Anterior cingulate cortex (tissue), 58 donors: Measurements from ENCODE around the gene KIF1A.
"Not testable (repeated sequence)": the region's sequence is repeated elsewhere in the genome, so short reads cannot be mapped to it uniquely, and the experiment has no call there.

Experiments
- DNase-seq, 58 donors: peaks; one replicate each; lab custom pipeline; 2025; lab: John Stamatoyannopoulos, UW

The KIF1A gene

DNA sequence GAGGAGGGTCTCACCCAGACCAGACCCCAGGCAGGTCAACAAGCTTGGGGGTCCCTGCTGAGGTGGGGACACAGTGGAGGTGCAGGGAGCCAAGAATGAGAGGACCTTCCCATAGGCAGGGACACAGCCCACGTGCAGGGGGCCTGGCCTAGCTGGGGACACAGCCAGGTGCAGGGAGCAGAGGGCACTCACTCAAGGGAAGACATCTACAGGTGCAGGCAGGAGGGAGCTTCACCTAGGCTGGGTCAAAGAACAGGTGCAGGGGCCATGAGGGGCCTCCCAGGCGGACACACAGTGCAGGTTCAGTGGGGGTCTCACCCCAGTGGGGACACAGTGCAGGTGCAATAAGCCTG is 129.0 kb downstream of the KIF1A start:
- not testable (repeated sequence) for DNase-seq

DNA sequence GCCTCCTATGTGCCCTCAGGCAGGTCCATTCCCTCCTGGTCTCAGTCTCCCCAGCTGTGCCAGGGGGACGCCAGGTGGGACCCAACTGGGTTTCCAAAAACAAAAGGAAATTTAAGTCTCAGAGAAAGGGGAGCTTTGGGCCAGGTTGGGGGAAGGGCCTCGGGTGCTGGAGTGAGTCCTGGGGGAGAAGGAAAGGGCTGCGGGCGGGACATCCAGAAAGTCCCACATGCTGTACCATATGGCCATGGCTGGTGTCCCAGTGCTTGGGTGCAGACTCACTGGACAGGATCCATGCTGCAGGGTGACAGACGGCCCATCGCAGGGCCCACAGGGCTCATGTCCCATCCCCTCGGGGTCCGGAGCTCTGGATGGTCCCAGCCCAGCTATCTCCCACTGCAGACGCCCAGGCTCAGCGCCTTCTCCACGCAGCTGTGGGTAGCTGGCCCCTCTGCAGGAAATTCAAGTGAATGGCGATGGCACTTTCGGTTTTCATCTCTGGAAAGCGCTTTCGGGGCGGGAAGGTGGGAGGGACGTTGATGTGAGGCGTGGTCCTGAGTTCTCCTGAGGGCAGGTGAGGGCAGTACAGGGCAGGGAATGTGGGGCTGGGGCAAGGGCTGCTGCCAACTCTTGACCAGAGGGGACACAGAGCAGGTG is 129.5 kb downstream of the KIF1A start:
- not testable (repeated sequence) for DNase-seq

DNA sequence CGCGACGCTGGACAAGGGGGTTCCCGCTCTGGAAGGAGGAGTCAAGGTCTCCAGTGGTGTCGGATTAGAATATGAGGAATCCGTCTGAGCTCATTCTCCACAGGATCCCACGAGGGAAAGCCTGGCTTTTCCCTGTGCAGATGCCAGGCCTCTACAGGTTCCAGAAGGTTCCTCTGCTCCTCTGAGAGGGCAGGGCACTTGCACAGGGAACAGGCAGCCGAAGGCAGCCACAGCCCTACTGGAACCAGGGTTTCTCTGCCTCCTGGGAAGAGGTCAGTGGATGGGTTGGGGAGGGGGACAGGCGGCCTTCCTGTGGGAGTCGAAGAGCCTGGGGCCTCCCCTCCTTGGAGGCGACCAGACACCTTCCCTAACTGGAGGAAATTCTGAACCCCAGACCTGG is 130.0 kb downstream of the KIF1A start:
- no peak for DNase-seq

DNA sequence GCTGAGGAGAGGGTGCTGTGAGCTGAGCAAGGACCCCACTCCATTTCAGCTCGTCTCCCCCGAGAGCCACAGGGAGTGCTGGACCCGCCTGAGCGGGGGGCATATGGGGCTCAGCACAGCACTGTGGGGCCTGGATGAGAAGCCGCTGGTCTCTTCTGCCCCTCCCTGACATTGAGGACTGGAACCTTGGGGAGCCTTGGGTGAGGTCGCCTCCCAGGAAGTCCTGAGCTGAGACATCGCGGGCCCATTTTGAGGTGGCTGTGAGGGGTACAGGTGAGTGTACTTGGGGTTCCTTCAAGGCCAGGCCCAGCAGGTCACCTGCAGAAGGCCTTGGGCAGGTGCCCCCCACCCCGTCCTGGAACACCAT is 131.5 kb downstream of the KIF1A start:
- no peak for DNase-seq

DNA sequence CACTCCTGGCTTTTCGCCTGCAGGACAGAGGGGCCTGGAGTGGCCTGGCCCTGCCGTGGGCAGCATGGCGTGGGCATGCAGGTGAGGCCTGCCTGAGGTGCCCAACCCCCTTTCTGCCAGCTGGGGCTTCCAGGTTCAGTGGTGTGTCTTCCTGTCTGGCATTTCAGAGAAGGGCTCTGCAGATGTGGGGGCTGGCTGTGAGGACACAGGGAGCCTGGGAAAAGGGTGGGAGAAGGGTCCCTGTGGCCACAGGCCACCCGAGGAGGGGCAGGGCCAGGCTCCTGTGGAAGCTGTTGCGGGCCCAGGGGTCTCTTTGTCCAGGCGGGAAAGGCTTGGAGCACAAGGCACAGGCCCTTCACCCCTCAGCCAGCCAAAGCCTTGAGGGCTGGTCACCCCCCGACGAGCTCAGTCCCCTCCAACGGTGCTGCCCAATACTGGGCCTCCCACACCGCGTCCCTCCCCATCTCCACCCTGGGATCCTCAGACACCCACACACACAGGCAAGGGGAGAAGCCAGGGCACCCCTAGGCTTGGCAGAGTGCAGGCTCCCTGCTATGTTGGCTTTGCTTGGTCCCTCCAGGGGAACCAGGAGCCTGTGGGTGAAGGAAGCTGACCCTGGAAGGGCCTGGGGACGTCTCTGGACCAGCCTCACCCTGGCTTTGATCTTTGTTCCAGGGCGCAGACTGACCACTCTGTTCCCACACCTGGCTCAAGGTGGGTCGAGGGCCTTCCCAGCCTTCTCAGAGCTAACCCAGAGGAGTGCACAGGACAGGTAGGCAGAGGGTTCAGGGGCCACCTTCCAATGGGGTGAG is 132.1 kb downstream of the KIF1A start:
- no peak for DNase-seq

DNA sequence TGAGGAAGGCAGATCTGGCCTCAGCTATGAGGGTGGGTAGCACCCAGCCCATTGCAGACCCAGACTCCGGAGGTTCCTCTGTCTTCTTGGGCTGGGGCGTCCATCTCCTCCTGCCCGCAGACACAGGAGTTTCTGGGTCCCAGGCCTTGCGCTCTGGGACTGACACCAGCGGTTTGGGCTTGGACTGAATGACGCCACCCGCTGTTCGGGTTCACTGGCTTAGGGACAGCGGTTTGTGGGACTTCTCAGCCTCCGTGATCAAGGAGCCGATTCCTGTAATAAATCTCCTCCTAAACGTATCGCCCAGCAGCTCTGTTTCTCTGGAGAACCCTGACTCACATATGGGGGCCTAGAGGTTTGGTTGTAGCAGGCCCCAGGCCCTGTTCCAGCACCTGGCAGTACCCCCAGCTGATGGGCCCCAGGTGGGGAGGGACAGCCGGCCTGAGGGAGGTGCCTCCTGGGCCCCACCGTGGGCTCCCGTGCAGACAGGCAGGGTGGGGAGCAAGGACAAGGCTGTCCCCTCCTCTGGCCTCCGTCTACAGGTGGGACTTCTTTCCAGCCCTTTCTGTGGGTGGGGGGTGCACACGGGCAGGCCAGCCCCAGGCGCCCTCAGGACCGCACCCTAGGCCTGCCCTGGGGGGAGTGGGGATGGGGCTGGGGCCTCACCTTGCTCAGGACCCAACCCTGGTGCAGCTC is 132.8 kb downstream of the KIF1A start:
- no peak for DNase-seq

DNA sequence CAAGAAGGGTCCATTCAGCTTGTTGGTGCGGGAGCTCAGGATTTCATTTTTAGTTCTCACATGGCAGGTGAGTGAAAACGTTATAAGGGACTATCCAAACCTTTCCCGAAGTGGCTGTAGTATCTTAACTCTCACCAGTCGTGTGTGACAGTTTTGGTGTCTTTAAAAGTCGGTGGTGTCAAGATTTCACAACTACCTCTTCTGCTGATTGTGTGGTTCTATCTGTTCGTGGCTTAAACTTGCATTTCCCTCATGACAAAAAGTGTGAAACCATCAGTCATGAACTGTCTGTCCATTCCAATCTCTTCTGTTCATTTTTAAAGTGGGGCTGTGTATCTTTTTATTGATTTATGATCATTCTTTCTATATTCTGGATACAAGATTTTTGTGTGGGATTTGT is 133.6 kb downstream of the KIF1A start:
- no peak for DNase-seq

DNA sequence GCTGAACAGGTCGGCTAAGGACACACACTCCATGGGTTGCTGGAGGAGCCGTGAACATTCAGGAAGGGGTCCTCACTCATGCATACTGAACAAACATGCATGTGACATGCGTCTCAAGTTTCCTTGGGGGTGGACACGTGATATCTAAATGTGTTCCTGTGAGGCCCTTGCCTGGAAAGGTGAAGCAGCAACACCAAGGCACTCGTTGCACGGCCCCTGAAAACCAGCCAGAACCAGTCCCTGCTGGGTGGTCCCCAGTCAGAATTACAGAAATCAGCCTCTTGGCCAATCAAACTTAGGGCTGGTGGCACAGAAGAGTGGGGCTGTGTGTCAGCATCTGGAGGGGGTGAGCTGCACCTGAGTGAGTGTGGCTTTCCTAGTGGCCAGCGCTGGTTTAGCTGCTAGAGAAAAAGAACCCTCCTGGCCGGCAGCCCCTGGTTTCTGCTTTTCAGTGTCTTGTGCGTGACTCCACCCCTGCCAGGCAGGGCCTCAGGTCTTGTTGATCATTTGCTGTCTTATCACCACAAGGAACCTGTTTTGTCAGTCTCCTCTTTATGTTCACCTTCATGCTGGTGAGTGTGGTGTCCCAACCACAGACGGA is 134.1 kb downstream of the KIF1A start:
- no peak for DNase-seq

DNA sequence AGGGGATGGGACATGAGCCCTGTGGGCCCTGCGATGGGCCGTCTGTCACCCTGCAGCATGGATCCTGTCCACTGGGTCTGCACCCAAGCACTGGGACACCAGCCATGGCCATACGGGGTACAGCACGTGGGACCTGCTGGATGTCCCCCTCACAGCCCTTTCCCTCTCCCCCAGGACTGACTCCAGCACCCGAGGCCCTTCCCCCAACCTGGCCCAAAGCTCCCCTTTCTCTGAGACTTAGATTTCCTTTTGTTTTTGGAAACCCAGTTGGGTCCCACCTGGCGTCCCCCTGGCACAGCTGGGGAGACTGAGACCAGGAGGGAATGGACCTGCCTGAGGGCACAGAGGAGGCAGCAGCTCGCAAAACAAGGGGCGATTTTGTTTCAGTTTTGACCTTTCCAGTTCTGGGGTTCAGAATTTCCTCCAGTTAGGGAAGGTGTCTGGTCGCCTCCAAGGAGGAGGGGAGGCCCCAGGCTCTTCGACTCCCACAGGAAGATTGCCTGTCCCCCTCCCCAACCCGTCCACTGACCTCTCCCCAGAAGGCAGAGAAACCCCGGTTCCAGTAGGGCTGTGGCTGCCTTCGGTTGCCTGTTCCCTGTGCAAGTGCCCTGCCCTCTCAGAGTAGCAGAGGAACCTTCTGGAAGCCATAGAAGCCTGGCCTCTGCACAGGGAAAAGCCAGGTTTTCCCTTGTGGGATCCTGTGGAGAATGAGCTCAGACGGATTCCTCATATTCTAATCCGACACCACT is 135.9 kb downstream of the KIF1A start:
- not testable (repeated sequence) for DNase-seq

DNA sequence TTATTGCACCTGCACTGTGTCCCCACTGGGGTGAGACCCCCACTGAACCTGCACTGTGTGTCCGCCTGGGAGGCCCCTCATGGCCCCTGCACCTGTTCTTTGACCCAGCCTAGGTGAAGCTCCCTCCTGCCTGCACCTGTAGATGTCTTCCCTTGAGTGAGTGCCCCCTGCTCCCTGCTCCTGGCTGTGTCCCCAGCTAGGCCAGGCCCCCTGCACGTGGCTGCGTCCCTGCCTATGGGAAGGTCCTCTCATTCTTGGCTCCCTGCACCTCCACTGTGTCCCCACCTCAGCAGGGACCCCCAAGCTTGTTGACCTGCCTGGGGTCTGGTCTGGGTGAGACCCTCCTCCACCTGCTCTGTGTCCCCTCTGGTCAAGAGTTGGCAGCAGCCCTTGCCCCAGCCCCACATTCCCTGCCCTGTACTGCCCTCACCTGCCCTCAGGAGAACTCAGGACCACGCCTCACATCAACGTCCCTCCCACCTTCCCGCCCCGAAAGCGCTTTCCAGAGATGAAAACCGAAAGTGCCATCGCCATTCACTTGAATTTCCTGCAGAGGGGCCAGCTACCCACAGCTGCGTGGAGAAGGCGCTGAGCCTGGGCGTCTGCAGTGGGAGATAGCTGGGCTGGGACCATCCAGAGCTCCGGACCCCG is 136.6 kb downstream of the KIF1A start:
- DNase-seq, result not testable (repeated sequence)

DNA sequence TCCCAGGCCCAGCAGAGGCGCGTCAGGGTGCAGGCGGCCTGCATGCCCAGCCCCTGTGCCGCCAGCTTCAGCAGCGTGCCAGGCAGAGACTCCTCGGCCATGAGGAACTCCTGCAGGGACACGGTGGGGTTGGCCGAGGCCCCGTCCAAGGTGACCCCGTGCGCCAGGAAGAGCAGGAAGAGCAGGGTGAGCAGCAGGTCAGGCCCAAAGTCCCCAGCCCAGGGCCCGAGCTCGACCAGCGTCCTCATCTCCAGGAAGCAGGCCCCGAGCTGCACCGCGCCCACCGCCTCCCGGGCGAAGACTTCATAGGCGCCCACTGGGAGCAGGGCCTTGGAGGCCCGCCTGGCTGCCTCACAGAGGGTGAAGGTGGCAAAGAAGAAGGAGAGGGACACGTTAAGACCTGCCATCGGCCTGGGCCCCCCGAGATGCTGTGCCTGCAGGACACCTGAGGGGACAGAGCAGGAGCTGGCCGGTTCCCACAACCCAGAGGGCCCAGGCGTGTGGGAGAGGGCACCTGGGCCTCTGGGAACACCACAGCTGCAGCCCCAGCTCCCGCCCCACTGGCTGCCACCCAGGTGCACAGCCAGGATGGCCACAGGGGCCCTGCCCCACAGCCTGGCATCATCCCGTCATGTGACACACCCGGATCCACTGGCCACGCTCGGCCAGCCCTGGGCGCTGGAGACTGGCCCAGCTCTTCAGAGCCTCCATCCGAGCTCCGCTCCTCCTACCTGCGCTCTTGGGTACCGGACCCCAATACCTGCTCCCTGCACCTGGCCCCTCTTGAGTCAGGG is 137.4 kb downstream of the KIF1A start, which contains the start of gene AQP12B:
TSS of gene AQP12B (minus strand) at position 455 of the 794 bp plus-strand sequence. CDS start at position 407, 48 bp downstream.
- not testable (repeated sequence) for DNase-seq

DNA sequence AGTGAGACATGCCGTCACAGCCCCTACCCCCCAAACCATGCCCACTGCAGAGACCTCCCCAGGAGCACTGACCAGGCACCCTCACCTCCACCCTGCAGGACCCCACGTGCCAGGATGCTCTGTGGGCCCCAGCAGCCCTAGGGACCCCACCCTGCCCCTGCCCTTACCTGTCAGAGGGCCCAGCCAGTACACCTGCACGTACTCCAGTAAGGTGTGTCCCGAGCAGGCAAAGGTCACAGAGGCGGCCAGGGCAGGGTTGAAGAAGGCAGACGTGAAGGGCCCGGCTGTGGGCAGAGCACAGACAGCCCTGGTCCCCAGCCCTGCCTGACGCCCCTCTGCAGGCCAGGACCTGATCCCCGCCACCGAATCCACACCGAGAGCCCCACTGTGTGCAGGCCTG is 139.8 kb downstream of the KIF1A start:
- not testable (repeated sequence) for DNase-seq

DNA sequence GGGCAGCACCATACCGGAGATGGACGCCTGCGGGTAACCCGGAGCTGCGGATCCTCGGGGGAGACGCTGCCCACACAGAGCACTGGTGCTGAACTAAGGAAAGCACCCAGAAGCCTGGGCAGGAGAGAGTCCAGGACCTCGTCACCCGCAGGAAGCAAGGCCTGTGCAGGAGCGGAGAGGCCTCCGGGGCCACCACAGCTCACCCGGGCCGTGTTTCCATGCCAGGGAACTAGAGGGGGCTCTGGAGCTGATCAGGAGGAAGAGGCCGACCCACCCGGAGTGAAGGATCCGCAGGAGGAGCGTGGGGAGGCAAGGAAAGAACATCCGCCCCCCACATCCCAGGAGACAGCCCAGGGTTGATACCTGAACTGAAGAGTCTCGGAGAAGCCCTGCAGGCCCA is 141.1 kb downstream of the KIF1A start:
- DNase-seq, result not testable (repeated sequence)

DNA sequence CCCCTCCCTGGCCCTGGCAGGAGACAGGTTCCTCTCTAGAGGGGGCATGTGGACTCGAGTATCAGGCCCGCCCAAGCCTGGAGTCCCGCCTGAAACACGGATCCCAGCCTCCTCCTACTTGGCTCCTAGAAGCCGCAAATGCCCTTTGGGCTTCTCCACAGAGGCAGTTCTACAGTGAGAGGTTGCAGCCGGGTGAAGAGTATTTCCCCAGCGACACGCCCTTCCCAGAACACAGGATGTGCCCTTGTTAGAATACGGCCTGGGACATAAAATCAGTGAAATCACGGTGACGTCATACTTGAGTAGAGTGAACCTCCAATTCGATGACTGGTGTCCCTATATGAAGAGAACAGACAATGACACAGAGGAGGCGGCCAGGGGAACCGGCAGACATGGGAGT is 142.0 kb downstream of the KIF1A start:
- DNase-seq, result not testable (repeated sequence)

DNA sequence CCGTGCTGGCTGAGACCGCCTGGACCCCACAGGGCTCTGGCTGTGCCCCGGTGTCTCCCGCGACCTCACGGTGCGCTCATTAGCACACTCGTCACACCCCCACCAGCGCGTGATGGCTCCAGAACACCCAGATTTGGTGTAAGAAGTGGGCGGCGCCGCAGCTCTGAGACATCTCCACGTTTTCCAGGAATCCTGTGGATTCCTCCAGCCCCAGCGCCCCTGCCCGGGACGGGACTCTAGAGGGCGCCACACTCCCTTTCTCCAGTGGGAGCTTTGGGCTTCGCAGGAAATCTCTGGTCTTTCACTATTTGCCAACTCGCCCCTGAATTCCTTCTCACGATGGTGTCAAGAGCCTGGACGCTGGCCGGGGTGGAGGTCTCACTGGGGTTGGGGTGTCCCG is 144.7 kb downstream of the KIF1A start:
- DNase-seq, result not testable (repeated sequence)

DNA sequence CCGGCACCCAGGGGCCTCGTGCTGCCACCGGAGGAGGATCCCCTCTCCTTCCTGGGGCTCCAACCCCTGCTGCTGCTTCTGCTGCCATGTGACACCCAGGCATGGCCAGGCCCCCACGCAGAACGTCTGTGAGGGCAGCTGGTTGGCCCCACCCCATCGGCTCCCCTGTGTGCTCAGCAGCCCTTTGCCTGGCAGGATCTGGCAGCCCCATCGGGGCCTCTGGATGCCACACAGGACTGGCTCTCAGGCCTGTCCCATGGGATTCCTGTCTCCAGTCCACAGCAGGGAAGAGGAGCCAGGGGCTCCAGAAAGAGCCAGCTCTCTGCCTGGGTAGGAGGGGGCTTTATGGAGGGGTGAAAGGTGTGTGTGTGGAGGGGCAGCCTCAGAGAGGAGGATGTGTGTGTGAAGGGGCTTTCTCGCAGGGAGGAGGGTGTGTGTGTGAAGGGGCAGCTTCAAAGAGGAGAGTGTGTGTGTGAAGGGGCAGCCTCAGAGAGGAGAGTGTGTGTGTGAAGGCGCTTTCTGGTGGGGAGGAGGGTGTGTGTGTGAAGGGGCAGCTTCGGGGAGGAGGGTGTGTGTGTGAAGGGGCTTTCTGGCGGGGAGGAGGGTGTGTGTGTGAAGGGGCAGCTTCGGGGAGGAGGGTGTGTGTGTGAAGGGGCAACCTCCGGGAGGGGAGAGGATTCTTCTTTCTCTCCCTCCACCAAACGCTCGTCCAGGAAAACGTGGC is 145.4 kb downstream of the KIF1A start:
- DNase-seq, result not testable (repeated sequence)

DNA sequence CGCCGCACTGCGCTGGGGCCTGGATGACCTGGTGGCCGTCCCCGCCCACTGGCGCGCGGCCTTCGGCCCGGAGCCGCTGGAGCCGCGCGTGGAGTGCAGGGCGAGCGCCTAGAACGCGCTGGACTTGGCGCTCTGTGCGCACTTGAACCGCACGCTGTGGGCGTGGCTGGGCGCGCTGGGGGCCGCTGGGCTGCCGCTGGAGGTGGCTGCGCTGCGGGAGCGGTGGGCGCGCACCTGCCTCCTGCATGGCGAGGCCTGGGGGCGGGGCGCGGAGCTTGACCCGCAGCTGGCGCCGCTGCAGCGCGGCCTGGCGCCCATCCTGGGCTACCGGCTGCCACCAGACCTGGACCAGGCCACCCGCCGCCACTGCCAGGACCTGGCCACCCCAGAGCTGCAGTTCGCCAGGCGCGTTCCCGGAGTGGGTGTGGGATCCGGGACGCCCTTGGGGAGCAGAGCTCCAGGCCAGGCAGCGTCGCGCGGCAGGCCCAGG is 147.3 kb downstream of the KIF1A start:
- no peak for DNase-seq

DNA sequence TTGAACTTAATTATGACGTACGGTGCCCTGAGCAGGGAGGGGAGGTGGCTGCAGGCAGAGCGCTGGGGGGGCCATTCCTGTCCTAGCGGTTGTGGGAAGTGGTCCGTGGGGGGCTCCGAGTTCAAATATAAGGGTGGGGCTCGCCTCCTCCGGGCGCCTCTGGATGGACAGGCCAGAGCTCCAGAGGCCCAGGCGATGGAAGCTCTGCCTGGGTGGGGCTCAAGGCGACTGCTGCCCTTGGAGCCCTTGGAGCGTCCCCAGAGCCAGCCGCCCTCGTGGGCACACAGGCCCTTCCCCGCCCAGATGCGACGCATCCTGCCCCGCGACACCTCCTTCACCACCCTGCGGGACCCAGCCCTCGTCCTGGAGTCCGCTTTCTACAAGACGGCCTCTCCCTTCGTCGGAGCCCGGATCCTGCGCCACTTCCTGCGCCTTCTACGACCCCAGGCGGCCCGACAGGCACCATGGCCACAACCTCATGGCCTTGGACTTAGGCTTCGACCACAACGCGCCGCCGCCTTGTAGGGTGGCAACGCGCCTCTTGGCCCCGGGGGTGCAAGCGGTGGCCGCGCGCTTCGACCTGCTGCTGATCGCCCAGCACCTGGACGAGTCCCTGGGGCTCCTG is 147.8 kb downstream of the KIF1A start:
- no peak for DNase-seq
